ENCODE measurements around the gene ESRRG.

DNA sequence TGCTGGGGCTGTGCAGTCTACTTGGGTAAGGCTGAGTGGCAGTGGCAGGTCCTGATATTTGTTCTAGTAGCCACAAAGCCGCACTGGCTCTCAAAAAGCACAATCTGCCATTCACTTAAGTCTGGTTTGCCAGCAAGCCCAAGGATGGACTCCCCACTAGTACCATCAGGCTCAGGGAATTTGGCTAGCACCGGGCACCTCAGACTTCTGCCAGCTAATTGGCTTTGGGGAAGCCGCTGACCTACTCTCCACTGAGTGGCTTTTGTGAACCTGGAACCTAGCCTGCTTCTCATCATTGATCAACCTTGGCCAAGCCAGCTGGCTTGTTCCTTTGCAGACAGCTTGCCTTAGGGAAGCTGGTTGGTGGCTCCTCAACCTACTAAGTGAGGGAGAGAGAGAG lies 83.1 kb downstream of the ESRRG start:
- TF ChIP-seq, protein P1, sequence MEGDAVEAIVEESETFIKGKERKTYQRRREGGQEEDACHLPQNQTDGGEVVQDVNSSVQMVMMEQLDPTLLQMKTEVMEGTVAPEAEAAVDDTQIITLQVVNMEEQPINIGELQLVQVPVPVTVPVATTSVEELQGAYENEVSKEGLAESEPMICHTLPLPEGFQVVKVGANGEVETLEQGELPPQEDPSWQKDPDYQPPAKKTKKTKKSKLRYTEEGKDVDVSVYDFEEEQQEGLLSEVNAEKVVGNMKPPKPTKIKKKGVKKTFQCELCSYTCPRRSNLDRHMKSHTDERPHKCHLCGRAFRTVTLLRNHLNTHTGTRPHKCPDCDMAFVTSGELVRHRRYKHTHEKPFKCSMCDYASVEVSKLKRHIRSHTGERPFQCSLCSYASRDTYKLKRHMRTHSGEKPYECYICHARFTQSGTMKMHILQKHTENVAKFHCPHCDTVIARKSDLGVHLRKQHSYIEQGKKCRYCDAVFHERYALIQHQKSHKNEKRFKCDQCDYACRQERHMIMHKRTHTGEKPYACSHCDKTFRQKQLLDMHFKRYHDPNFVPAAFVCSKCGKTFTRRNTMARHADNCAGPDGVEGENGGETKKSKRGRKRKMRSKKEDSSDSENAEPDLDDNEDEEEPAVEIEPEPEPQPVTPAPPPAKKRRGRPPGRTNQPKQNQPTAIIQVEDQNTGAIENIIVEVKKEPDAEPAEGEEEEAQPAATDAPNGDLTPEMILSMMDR (IDR thresholded peaks at IDR 0.05; ENCODE audit: insufficient read depth, low read length, poor library complexity, severe bottlenecking) = no peak
- TF ChIP-seq EZH2phosphoT487 (conservative IDR thresholded peaks at IDR 0.05; ENCODE audit: low read length) = no peak
